ENCODE results near the gene CSNK1G2. TPM values are rescaled to one million over a fixed set of nuclear protein-coding genes. Genes with fewer than 3 reads are reported as not detected.
A peak's percentile ranks its signal among the peaks of the same experiment; 100 is the strongest.

The CSNK1G2 gene
- total RNA-seq, 2 experiments from 2014 or later = 51.9 to 57.5 TPM

- ChIA-PET CTCF (no interaction called here), POLR2A (interaction anchor here (0.7 to 1.3 kb wide), 2 partner anchors 22 to 41 kb away, joined by 3 read pairs; no protein-coding TSS in a partner anchor)
- no peaks in the 10 kb centered on the region for H3K9me3 Mint-ChIP-seq
- no peaks in the 10 kb centered on the region for H3K27me3 Mint-ChIP-seq
- no peak for ATAC-seq
- intact Hi-C loops (cut with micrococcal nuclease) = no loop called here
- H3K4me3 Mint-ChIP-seq = no peak overlapping the region
- DNase-seq = no peak
- peaks cover 4% of the 10 kb centered on the region for H3K36me3 Mint-ChIP-seq (ENCODE audit: low read depth)
- TF ChIP-seq CTCF (IDR thresholded peaks at IDR 0.05) = no peak
- peaks cover 5% of the 10 kb centered on the region for H3K4me1 Mint-ChIP-seq (ENCODE audit: low read depth)
- H3K27ac Mint-ChIP-seq = no peak overlapping the region
These were observed 20.3 kb upstream of the CSNK1G2 start for GRCh38 chr19:1920644-1921043.

GRCh38 chr19:1921326-1921725, 19.6 kb upstream of the CSNK1G2 start:
- H3K27me3 Mint-ChIP-seq = no peaks in the 10 kb centered on the region
- peaks cover 4% of the 10 kb centered on the region for H3K36me3 Mint-ChIP-seq (ENCODE audit: low read depth)
- H3K4me3 Mint-ChIP-seq = no peak overlapping the region
- intact Hi-C loops (cut with micrococcal nuclease) = no loop called here
- POLR2A ChIA-PET = no interaction called here
- DNase-seq = no peak
- CTCF ChIA-PET = no interaction called here
- no peak for TF ChIP-seq CTCF (IDR thresholded peaks at IDR 0.05)
- no peaks in the 10 kb centered on the region for H3K9me3 Mint-ChIP-seq
- ATAC-seq = no peak
- H3K27ac Mint-ChIP-seq = no peak overlapping the region
- peaks cover 5% of the 10 kb centered on the region for H3K4me1 Mint-ChIP-seq (ENCODE audit: low read depth)

- ChIA-PET CTCF (no interaction called here), POLR2A (no interaction called here)
- no peak overlapping the region for H3K4me3 Mint-ChIP-seq
- no peak overlapping the region for H3K27ac Mint-ChIP-seq
- H3K9me3 Mint-ChIP-seq = no peaks in the 10 kb centered on the region
- peaks cover 4% of the 10 kb centered on the region for H3K36me3 Mint-ChIP-seq (ENCODE audit: low read depth)
- ATAC-seq (peak; percentile 20), DNase-seq (no peak)
- no peak for TF ChIP-seq CTCF (IDR thresholded peaks at IDR 0.05)
- no peaks in the 10 kb centered on the region for H3K27me3 Mint-ChIP-seq
- H3K4me1 Mint-ChIP-seq (ENCODE audit: low read depth) = peaks cover 5% of the 10 kb centered on the region
- intact Hi-C loops (cut with micrococcal nuclease) = no loop called here
These were observed 19.1 kb upstream of the CSNK1G2 start for GRCh38 chr19:1921825-1922224.

GRCh38 chr19:1922803-1923202, 18.2 kb upstream of the CSNK1G2 start:
- peaks cover 9% of the 10 kb centered on the region for H3K4me1 Mint-ChIP-seq (ENCODE audit: low read depth)
- ATAC-seq (no peak), DNase-seq (no peak)
- H3K36me3 Mint-ChIP-seq (ENCODE audit: low read depth) = peaks cover 1% of the 10 kb centered on the region
- H3K4me3 Mint-ChIP-seq = no peak overlapping the region
- ChIA-PET POLR2A (no interaction called here), CTCF (interaction anchor here (1.8 kb wide), 1 partner anchor 23 kb away, joined by 4 read pairs; no protein-coding TSS in a partner anchor)
- H3K27ac Mint-ChIP-seq = no peak overlapping the region
- intact Hi-C loops (cut with micrococcal nuclease) = no loop called here
- no peak for TF ChIP-seq CTCF (IDR thresholded peaks at IDR 0.05)
- H3K9me3 Mint-ChIP-seq = no peaks in the 10 kb centered on the region
- H3K27me3 Mint-ChIP-seq = no peaks in the 10 kb centered on the region

- no peak for TF ChIP-seq CTCF (IDR thresholded peaks at IDR 0.05)
- ChIA-PET POLR2A (no interaction called here), CTCF (interaction anchor here (1.3 to 1.8 kb wide), 2 partner anchors 22 to 96 kb away, joined by 4 read pairs; no protein-coding TSS in a partner anchor)
- ATAC-seq = peak; percentile 59
- intact Hi-C loops (cut with micrococcal nuclease) = no loop called here
- no peaks in the 10 kb centered on the region for H3K9me3 Mint-ChIP-seq
- H3K36me3 Mint-ChIP-seq (ENCODE audit: low read depth) = peaks cover 1% of the 10 kb centered on the region
- H3K27me3 Mint-ChIP-seq = no peaks in the 10 kb centered on the region
- H3K4me3 Mint-ChIP-seq = no peak overlapping the region
- H3K4me1 Mint-ChIP-seq (ENCODE audit: low read depth) = peaks cover 11% of the 10 kb centered on the region
- H3K27ac Mint-ChIP-seq = no peak overlapping the region
- DNase-seq = peak; percentile 57
These were observed 17.7 kb upstream of the CSNK1G2 start for GRCh38 chr19:1923319-1923718.
